ENCODE data around the gene NRBP1. TPM values are rescaled to one million over a fixed set of nuclear protein-coding genes. Genes with fewer than 3 reads are reported as not detected.
A peak's percentile ranks its signal among the peaks of the same experiment; 100 is the strongest.

The NRBP1 gene
- total and polyA plus RNA-seq, 9 of the 15 experiments (the other 6 are each of a cell fraction or from before 2014, with no cell fraction given): 2.9 to 84.5 (median 36.9) TPM

- Histone ChIP-seq H3K27me3 (ENCODE audit: control insufficient read depth in 2 of 2, insufficient read depth in 2 of 2, low read length in 2 of 2) (no peaks in the 10 kb centered on the region), H3K79me2 (ENCODE audit: control insufficient read depth, insufficient read depth, low read length) (peaks cover 16% of the 10 kb centered on the region; the same call in 2 of the 3 replicates), H2AFZ (ENCODE audit: low read depth, low read length) (peak within 1 kb of the TSS; percentile 81), H3K9me3 (replicated peaks; ENCODE audit: control insufficient read depth, insufficient read depth, low read depth, low read length) (no peaks in the 10 kb centered on the region), H3K27ac (ENCODE audit: extremely low read depth, low read depth, low read length) (peak within 1 kb of the TSS; percentile 92), H3K36me3 (ENCODE audit: control insufficient read depth, insufficient read depth, low read length) (peaks cover 81% of the 10 kb centered on the region), H3K4me3 (peak within 1 kb of the TSS; percentile 84), H4K20me1 (replicated peaks; ENCODE audit: control insufficient read depth, insufficient read depth, low read length) (no peaks in the 10 kb centered on the region), H3K9me1 (ENCODE audit: control insufficient read depth, insufficient read depth, low read length) (no peaks in the 10 kb centered on the region), H3K4me1 (replicated peaks in 1 of 2; ENCODE audit: control insufficient read depth in 2 of 2, insufficient read depth in 2 of 2, low read length in 2 of 2) (peaks cover 7 to 38% of the 10 kb centered on the region in 2 experiments), H3K4me2 (ENCODE audit: insufficient read depth, low read length) (peak within 1 kb of the TSS; percentile 95), H3K9ac (ENCODE audit: insufficient read depth in 1 of 2, low read depth in 2 of 2, low read length in 2 of 2) (peak within 1 kb of the TSS; percentile 83 to 94)
- CTCF ChIA-PET (ENCODE audit: low intra/inter-chr PET ratio): no interaction called here
- 14% methylated on average over 65 of the region's 67 CpGs for WGBS (ENCODE audit: insufficient coverage, low coverage, missing lambda C conversion rate)
- BruUV-seq (replicated peaks): no TSS peak
- ATAC-seq: peak; percentile 94
- intact Hi-C loops (cut with micrococcal nuclease): no loop called here
- peak; percentile 90 to 97 (median 92) for DNase-seq (ENCODE audit: extremely low read depth in 1 of 4, low spot score in 3 of 4)
- peak; percentile 96 for FAIRE-seq
- POLR2A ChIA-PET: interaction anchor here (0.6 to 4.3 kb wide), 10 partner anchors 8 to 299 kb away, joined by 3 to 41 read pairs (median 4); partner anchors contain the start of genes EIF2B4, GTF3C2, PPM1G and SNX17
- in situ Hi-C loops (cut with MboI): no loop called here
- TF ChIP-seq ELF4 (CRISPR knock-in tag; IDR thresholded peaks at IDR 0.05) (no peak), ELF1 (tag; IDR thresholded peaks at IDR 0.05) (peak; percentile 93), VEZF1 (CRISPR knock-in tag; IDR thresholded peaks at IDR 0.05) (peak; percentile 95), ZBTB26 (CRISPR knock-in tag; IDR thresholded peaks at IDR 0.05) (0 out of 2 replicates have a peak, but pooled peaks have one; percentile 5), CBFA2T3 (IDR thresholded peaks at IDR 0.05) (no peak), CBX1 (IDR thresholded peaks at IDR 0.05; ENCODE audit: low read depth) (no peak; the same call in 1 of the 2 replicates), PML (IDR thresholded peaks at IDR 0.05; ENCODE audit: low read length) (peak; percentile 55; the same call in 1 of the 2 replicates), ZNF224 (CRISPR knock-in tag; IDR thresholded peaks at IDR 0.05) (no peak), GATAD2B (IDR thresholded peaks at IDR 0.05; ENCODE audit: borderline replicate concordance) (no peak; the same call in 1 of the 2 replicates), SRSF9 (IDR thresholded peaks at IDR 0.05; ENCODE audit: borderline replicate concordance, low read depth, low read length) (no peak), NCOA1 (IDR thresholded peaks at IDR 0.05; ENCODE audit: low read depth) (0 out of 2 replicates have a peak, but pooled peaks have one; percentile 18), KDM4B (IDR thresholded peaks at IDR 0.05; ENCODE audit: borderline replicate concordance in 2 of 2, low read depth in 1 of 2) (peak in 1 of 2 experiments; percentile 90; a peak in 1 of 4 replicates), ZNF668 (CRISPR knock-in tag; IDR thresholded peaks at IDR 0.05) (no peak), ZBTB33 (CRISPR knock-in tag; IDR thresholded peaks at IDR 0.05) (peak; percentile 97), MTA3 (IDR thresholded peaks at IDR 0.05; ENCODE audit: borderline replicate concordance) (0 out of 2 replicates have a peak, but pooled peaks have one; percentile 42), NFIX (CRISPR knock-in tag; IDR thresholded peaks at IDR 0.05; ENCODE audit: low read depth) (no peak), ZNF707 (CRISPR knock-in tag; conservative IDR thresholded peaks at IDR 0.05) (no peak)
Measured at GRCh38 chr2:27380626-27381545, 47.5 kb upstream of the NRBP1 start, which contains the start of gene ZNF513. Gene ZNF513 (minus strand): TSS chr2:27380734. CDS start chr2:27380526, 208 bp downstream.

Measured in K562 (cell line).